D721Med (cell line): ENCODE measurements around the gene MAT2A.
A peak's percentile ranks its signal among the peaks of the same experiment; 100 is the strongest.

Source experiments
- DNase-seq: peaks from one replicate; pipeline ENCODE4 v3.0.0; 2011; ENCODE audit warnings: low spot score; ENCODE audit not compliant: insufficient read length
- FAIRE-seq: peaks from 2 replicates; lab custom pipeline; 2011; peaks lifted over from hg19 to GRCh38; lab: Jason Lieb, UNC
- TF ChIP-seq, protein P1 (sequence below): IDR thresholded peaks from 2 replicates; pipeline ENCODE4 v1.5.1; 2012; ENCODE audit warnings: mild to moderate bottlenecking, control low read depth; ENCODE audit not compliant: insufficient read depth; ENCODE audit errors: missing control alignments

MAT2A gene

GRCh38 chr2:85548608-85548900 is 9.6 kb downstream of the MAT2A start:
- TF ChIP-seq, protein P1, sequence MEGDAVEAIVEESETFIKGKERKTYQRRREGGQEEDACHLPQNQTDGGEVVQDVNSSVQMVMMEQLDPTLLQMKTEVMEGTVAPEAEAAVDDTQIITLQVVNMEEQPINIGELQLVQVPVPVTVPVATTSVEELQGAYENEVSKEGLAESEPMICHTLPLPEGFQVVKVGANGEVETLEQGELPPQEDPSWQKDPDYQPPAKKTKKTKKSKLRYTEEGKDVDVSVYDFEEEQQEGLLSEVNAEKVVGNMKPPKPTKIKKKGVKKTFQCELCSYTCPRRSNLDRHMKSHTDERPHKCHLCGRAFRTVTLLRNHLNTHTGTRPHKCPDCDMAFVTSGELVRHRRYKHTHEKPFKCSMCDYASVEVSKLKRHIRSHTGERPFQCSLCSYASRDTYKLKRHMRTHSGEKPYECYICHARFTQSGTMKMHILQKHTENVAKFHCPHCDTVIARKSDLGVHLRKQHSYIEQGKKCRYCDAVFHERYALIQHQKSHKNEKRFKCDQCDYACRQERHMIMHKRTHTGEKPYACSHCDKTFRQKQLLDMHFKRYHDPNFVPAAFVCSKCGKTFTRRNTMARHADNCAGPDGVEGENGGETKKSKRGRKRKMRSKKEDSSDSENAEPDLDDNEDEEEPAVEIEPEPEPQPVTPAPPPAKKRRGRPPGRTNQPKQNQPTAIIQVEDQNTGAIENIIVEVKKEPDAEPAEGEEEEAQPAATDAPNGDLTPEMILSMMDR = no peak
- DNase-seq = no peak
- no peak for FAIRE-seq

DNA sequence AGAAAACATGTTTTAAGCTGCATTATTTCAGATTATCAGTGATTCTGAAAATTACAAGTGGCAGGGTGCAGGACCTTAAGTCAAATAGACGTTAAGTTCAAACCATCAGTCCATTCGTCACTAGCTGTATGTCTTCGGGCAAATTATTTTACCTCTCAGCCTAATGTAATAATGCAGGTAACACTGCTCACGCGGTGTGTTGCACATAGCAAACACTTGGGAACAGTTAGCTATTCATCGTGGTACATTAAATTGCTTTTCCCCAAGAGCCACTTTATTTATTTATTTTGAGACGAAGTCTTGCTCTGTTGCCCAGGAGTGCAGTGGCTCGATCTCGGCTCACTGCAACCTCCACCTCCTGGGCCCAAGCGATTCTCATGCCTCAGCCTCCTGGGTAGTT is 10.1 kb downstream of the MAT2A start:
- TF ChIP-seq, protein P1 = no peak
- no peak for FAIRE-seq
- no peak for DNase-seq

GRCh38 chr2:85549826-85550225 is 10.9 kb downstream of the MAT2A start:
- no peak for FAIRE-seq
- no peak for DNase-seq
- TF ChIP-seq, protein P1 = no peak

DNA sequence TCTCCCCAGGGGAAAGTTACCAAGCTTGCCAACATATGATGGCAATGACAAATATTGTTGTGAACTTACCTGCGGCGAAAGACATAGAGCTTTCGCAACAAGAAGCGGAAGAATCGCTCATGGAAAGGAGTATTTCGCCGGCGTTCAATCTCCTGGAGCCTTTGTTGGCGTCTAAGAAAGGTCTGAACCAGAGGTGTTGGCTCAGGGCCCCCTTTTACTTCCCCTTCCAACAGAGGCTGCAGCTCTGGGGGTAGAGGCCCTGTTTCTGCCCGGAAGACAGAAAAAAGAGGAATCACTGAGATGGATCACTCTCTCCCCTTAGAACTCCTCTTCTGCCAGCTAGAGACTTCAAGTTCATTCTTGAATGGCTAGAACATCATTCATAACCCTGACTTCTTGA is 11.5 kb downstream of the MAT2A start:
- TF ChIP-seq, protein P1 = no peak
- no peak for DNase-seq
- no peak for FAIRE-seq

DNA sequence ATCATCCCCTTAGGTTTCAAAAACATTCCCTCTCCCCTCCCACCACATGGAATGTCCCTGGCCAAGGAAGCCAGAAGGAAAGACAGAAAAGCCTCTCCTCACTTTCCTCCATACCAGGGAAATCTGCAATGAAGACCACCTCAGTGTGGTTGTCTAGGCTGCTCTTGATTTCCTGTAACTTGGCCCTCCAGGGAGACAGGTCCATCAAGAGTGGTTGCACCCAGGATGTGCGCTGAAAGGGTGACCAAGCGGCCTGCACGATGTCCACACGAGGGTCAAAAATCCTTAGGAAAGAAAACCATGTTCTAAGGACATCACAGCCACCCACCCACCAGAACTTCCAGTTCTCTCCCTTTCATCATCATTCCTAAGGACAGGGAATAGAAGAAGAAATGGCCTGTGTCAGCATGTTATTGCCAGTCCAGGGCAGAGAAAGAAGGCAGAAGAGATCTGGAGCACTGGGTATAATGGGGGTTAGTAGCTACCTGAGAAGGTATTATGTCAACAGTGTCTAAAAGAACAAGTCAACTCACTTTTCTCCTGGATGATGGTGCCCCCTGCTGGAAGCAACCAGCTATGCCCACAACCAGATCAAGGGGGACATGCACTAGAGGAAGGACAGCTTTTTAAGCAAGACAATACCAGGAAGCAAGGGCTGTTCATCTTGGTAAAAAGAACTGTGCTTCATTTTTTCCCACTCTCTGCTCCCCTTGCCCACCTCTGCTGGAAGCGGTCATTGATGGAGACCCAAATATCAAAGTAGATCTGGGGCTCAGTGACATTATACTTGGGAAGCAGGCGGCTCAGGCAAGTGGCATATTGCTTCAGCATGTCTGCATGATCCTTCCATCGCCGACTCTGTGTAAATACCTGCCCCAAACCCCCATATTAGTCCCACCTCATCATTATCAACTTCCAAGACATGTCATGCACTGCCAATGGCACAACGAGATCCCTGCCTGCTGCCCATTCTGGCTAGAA is 13.0 kb downstream of the MAT2A start:
- TF ChIP-seq, protein P1 = peak; percentile 96
- peak; percentile 52 for DNase-seq
- FAIRE-seq = no peak

DNA sequence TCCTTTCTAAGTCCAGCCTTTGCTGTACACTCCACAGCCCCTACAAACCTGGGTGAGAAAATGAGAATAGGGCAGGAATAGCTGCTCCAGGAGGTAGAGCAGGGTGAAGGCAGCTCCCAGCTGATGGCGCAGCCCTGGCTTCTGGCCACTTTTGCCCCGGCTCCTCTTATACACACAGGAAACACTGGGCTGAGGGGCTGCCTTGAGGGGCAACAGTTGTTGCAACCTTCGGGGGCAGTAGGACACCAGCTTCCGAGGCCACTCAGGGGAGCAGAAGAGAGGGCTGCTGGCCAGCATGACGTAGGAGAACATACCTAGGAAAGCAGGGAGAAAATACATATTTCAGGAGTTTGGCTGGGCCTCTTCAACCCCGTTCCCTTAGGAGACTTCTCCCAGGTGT is 14.2 kb downstream of the MAT2A start:
- TF ChIP-seq, protein P1 = no peak
- FAIRE-seq (no peak), DNase-seq (no peak)

- FAIRE-seq = no peak
- TF ChIP-seq, protein P1 = no peak
- DNase-seq = no peak
These were observed 16.1 kb downstream of the MAT2A start for GRCh38 chr2:85554980-85555612.
